NCI-H82 treated with DMSO at 0.1 percent for 48 hours (cell line): ENCODE results near the gene PLXNB2.

ENCODE experiments used
- DNase-seq: peaks from one replicate; lab custom pipeline; 2025; ENCODE audit not compliant: unreplicated experiment; lab: John Stamatoyannopoulos, UW

Gene PLXNB2

DNA sequence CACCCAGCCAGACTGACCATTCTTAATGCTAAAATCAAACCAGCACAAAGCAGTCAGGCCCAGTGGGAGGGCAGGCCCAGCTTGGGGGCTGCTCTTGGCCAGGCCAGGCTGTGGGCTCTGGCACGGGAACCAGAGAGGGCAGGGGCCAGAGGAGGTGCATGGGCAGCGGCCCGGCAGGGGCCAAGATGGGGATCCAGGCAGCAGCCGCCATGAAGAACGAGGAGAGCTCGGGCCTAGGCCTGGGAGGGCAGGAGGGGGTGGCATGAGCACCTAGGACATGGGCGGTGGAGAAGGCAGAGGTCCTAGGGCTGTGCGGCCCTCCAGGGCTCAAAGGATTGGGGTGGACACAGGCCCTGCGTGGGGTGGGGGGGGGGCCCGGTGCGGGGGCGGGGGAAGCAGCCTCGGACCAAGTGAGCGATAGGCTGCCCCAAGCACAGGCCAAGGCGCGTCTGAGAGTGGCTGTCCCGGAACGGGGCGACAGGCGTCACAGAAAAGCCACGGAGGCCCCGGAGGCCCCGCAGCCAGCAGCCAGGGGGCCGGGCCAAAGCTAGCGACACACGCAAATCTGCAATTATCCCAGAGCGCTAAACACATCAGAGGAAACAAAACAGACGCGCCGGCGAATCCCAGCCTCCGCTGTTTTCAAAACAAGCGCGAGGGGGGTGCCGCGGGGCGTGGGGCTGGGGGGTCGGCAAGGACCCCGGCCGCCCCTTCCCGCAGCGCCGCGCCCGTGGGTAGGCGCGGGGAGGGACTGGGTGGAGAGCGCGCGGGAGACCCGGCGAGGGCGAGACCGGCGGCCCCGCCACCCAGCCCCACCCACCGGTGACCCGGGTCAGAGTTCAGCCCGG, 8.3 kb downstream of the PLXNB2 start:
- no peak for DNase-seq

DNA sequence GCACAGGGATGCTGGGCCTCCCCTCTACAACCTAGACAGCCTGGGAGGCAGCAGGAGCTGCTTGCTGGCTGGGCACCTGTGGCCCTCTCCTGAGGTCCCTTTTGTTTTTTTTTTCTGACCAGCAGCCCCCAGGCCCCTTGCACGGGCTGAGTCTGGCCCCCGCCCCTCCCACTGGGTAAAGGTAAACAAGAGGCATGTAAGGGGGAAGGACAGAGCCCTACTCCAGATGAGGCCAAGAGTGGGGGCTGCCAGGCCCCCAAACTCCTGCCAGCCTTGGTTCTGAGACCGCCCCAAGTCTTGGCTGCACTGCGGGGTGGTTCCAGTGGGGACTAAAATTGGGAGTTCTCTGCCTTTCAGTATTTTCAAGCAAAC, 9.2 kb downstream of the PLXNB2 start:
- DNase-seq, result no peak

DNA sequence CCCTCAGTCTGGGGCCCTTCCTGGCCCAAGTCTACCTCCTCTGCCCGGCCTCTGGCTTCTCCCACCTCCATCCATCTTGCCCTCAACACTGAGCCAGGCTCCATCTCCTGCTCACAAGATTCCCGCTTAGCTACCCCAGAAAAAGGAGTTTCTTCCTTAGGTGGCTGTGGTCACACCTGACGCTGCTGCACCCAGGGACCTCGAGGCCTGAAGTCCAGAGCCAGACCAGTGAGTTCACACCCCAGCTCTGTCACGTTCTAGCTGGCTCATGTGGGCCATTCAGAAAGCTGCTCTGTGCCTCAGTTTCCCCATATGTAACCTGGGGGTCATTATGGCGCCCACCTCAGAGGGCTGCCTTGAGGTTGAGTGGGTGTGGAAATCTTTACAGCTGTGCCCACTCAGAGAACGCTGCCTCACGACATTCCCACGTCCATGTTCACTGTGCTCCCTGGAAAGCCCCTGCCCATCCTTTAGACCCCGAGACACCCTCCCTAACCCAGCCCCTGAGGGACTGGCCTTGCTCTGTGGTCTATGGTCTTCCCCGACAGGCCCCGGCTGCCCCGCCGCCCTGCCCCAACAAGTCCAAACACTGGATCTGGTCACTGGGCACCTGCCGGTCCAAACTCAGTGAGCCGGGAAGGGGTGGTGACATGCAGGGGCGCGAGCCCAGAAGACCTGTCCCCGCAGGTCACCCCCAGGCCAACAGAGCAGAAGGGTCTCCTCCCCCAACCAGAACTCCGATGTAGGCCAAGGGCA, 9.8 kb downstream of the PLXNB2 start:
- no peak for DNase-seq

DNA sequence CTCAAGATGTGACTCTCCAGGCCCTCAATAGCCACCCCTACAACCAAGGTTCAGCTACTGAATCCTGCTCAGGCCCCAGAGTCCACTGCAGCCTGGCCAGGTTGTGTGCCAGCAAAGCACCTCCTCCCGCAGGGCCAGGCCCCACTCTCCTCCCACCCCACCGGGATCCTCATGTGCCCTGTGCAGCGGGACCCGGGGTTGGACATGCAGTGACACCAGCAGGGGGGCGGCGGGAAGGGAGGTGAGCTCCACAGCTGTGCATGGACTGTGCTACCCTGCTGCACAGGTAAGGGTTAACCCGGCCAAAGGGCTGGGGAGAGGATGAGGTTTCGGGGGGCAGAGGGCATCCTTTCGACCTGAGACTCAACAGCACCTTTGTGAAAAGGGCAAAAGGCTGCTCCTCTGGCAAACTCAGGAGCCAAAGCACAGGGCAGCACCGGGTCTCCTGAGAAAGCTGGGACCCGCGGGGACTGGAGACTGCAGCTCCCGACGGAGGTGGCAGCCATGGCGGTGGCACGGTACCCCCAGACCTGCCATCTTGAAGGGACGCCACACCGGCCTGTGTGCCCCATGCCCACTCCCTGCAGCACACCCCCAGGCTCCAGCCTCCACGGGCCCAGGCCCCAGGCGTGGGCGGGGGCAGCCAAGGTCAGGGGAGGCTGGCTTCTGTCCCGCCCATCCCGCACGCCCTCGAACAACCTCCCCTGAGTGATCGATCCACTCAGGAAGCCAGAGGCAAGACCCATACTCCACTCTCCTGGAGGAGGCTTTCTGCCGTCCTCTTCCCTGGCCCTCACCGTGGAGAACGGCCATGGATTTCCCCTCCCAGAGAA, 10.6 kb downstream of the PLXNB2 start:
- no peak for DNase-seq

DNA sequence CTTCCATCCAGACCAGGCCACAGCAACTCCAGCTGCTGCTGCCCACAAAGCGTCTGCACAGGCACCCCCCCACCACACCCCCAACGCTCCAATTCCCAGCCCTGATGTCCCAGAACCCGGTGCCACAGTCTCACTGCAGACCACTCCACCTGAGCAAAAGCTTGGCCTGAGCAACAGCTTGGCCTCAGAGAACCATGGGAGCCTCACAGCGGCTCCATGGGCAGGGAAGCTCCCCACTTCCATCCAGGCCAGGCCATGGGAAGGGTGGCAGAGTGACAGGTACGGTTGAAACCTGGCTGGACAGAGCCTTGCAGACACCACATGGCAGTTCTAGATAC, 13.2 kb downstream of the PLXNB2 start:
- DNase-seq, result no peak

DNA sequence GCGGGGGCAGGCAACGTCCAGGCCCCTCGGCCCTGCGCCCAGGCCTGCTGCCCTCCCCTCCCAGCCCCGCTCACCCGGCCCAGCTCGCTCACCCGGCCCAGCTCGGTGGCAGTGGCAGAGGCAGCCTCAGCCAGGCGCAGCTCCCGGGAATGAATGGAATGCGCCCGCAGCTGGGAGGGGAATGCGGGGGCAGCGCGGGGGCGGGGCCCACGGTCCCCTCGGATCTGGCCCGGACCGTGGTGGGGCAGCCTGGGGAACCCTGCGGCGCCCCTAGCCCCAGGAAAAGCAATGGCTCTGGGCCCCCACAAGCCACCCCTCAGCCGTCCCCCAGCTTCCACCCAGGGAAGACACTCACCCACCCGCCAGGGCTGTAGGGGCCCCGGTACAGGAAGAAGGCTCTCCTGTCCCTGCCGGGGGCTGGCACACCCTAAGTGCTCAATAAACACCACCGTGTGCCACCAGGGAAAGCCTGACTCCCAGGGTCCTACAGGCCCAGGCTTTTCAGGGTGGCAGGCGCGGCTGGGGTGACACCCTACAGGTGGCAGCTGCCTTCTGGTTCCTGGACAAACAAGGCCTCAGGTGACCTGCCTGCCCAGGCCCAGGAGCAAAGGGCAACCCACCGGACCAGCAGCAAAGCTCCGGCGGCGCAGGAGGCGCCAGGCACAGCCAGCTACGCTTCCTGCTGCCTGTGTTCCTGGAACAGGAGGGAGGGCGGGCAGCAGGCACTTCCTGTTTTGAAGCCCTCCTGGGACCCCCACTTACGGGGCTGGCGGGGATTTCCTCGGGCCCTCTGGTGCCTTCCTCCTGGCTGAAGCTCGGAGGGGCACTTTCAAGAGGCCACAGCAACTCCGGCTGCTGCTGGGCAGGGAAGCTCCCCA, 13.8 kb downstream of the PLXNB2 start:
- no peak for DNase-seq

DNA sequence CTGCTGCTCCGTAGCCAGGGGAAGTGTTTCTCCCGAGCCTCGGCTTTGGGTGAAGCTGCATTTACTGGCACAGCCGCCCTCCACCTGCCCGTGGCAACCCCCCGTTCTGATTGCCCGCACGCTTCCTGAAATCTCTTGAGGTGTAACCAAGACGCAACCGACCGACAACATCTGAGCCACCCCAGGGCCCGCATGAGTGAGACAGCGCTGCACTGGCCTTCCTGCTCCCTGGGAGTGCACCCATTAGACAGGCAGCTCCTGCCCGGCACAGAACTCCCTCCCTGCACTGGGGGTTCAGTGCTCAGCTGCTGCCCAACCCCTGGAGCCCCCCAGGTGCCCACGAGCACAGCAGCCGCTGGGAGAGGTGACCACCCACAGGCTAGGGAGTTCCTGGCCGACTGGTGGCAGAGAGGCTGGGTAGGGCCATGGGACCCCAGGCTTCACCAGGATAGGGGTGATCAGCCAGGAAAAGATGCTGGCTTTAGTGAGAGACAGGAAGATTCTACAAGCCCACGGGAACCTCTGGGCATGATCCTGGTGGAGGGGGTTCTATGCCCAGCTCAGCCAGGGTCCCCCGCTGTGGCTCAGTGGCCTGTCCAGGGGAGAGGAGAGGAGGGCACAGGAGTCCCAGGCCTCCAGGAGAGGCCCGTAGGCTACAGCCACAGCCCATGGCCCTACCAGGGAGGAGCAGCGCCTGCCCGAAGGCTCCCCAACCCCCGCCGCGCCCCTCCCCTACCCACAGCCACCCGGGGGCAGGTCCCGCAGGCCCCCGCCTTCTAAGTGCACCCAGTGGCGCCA, 14.6 kb downstream of the PLXNB2 start:
- DNase-seq, result no peak

DNA sequence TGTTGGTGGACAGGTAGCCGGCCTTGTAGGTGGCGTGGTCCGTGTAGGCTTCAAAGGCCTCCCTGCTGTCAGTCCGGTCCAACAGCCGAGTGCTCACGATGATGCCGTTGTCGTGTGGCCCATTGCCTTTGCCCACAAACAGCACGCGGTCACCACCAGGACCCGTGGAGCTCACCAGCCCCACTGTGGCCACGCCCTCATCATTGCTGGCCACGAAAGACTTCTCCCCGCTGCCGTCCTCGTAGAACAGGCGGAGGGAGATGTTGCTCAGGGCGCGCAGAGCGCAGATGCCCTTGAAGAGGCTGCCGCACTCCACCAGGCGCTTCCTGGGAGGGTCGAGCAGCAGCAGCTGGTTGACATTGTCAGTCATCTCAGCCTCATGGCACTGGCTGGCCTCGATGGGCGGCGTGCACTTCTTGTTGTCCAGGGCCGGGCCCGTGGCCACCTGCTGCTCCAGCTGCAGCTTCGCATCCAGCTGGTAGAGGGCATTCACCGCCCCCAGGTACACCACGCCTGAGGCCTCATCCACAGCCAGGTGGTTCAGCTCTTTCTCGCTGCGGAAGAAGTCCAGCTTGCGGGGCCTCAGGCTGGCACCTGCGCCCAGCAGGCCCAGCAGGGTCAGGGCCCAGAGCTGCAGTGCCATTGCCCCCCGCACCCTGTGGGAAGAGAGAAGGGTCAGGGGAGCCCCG, 17.4 kb downstream of the PLXNB2 start:
- no peak for DNase-seq

DNA sequence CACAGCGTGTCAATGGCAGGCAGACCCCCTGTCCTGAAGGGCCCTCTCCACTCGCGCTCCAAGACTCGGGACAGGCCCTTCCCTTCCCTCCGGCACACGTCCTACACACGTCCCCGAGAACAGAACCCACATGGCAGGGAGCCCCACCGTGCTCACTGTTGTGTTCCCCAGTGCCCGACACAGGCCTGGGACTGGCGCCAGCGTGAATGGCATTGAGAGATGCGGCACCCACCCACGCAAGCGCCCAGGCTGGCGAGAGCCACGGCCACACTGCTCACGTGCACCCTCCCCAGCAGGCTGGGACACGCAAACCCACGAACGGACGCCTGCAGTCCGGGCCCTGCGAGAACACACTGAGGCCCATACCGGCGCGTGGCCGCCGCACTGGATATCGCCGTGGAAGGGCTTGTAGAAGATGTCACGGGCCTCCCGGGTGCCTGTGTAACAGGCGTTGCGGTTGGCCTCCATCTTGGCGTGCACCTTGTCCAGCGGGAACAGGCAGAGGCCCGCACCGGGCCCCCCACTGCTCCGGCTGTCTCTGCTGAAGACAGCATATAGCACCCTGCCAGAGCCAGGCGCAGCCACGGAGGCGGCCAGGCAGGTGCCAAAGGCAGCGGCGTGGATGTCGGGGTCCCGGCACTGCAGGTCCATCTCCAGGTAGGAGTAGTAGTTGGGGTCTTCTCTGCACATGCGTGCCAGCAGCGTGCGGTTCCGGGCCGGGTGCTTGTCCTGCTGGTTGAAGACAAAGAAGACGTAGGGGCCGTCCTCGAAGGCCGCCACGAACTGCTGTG, 18.1 kb downstream of the PLXNB2 start:
- no peak for DNase-seq

DNA sequence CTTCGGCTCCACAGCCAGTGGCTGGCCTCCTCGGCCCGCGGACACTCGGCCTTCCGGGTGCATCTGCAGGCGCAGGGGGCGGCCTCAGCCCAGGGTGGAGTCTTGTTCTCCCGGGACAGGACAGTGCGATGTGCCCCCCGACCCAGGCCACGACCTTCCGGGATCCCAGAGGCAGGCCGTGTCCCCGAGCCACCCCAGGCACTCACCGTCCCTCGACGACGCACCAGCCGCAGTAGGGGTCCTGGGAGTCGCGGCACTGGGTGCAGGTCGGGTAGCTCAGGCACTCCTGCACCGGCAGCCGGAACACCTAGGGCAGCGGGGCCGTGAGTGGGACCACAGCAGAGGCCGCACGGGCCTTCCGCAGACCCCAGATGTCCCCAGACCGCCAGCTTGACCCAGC, 19.7 kb downstream of the PLXNB2 start:
- DNase-seq, result no peak

DNA sequence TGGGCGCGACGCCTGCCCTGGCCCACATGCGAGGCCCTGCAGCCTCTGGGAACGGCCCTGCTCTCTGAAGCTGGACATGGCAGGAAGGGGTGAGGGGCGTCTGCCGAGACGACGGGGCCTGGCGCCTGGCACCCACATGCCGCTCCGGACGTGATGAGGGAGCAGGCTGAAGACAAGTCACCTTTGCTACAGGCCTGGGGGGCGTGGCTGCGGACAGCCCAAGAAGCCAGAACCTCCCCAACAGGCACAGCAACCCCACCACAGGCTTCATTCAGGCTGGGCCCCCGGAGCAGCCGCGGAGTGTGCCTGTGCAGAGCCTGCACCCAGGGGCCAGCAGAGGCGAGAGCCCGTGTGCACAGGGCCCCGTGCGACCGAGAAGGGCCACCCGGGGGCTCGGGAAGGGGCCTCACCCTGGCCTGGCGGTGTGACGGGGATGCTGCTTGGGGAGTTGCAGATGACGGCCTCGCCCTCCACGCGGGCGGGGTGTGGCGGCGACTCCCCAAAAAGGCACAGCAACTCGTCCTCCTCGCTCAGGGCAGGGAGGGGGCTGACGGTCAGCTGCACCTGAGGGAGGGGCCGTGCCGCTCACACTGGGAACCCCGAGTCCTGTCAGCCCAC, 20.6 kb downstream of the PLXNB2 start:
- DNase-seq, result no peak

DNA sequence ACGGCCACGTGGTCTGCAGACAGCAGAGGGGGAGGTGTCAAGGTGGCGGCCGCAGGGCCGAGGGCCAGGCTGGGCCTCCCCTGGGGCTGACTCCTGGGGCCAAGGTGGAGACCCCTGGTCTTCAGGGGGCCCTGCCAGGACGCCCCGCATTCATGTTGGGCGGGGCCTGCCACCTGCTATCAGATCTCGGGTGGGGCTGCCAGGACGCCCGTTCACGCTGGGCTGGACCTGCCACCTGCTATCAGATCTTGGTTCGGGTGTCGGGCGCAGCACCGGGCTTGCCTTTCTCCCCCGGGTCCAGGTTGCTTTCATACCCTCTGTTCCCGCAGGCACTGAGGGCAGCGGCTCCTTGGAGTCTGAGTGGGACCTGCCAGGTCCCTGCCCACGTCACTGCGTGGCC, 21.2 kb downstream of the PLXNB2 start:
- DNase-seq, result no peak

DNA sequence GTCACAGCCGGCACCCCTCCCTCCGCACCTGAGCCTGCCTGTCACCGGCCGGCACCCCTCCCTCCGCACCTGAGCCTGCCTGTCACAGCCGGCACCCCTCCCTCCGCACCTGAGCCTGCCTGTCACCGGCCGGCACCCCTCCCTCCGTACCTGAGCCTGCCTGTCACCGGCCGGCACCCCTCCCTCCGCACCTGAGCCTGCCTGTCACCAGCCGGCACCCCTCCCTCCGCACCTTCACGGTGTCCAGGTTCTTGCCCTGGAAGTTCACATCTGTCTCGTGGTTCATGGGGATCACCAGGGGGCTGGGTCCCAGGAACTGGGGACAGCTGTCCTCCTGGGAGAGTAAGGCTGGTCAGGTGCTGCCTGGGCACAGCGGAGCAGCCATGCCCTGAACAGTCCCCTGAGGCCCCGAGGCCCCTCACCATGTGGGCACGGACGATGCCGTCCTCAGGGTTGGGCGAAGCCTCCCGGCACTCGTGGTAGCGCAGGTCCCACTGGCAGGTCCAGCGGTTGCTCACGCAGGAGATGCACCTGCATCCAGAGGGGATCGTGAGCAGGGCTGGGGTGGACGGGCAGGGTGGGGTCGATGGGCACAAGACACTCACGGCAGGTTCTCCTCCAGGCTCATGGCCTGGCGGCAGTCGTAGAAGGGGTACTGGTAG, 21.7 kb downstream of the PLXNB2 start:
- no peak for DNase-seq

DNA sequence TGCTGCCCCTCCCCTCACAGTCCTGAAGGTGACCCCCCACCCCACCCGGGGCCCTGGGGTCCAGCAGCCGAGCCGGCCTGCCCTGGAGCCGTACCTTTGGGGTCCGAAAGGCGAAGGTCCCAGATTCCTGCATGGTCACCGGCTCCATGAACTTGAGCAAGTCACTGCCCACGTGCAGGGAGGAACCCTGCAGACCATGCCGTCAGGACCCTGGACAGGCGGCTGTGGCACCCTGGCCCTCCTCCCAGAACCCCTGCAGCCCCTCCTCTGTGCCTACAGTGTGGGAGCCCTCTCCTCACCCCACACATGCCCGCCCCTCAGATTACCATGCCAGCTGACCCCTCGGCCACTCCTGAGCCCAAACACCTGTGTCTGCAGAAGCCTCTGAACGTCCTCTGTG, 23.0 kb downstream of the PLXNB2 start:
- DNase-seq, result no peak

DNA sequence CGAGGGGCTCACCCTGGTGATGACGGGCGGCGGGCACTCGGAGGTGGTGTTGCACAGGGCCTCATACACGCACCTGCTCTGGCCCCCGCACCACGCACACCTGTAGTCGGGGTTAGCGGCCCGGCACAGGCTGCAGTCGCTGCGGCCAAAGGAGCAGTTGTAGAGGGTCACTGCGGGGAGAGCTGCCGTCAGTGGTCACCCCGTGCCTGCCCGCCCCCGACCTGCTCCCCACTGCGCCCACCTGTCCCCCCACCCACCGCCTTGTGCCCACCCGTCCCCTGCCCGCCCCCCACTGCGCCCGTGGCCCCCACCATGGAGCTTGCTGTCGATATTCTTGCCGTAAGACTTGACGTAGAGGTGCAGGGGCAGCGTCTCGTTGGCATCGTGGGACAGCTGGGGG, 23.6 kb downstream of the PLXNB2 start:
- no peak for DNase-seq

DNA sequence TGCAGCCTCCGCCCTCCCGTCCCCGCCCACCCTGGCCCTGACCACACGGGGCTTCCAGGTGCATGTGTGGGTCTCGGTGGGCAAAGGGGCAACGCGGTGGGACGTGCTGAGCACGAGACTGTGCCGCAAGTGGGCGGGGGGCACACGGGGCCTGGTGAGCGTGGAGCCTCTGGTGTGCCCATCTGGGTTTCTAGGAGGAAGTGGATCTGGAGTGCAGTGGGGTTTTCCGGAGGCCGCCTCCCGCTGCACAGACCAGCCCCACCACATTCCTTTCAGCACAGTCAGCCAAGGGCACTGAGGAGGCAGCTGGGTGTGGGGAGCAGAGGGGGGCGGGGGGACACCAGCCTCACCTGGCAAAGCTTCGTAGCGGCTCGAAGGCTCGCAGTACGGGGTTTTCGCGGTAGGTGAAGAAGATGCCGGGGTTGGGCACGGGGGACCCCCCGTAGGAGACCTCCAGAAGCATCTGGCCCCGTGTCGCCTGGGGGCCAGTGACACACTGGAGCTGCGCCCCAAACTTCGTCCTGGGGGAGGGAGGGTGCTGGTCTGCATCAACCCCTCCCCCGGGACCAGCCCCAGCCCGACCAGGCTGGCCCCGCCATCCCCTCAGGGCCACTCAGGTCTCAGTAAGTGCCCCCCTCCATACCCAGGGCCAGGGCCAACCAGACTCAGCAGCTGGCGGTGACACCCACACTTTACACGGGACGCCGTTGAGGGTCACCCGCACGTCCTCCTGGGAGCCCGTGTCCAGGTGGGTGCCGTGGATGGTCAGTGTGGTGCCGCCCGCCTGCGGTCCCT, 24.9 kb downstream of the PLXNB2 start:
- DNase-seq, result no peak

DNA sequence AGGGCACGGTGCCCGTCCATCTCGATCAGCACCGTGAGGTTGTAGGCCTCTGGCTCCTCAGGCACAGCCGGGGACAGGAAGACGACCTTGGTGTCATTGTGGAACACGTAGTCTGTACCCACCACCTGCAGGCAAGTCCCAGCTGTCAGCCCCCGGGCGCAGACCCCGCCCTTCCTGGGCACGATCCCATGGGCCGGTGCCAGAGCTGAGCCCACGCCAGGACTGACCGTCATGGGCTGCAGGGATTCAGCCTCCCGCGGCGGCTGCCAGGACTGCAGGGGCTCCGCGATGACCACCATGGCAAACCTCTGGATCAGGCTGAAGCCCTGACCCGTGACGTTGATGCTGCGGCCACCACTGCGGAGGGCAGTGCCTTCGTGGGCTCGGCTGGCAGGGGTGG, 25.5 kb downstream of the PLXNB2 start:
- no peak for DNase-seq
